Measurements from ENCODE around the gene SACM1L. TPM values are rescaled to one million over a fixed set of nuclear protein-coding genes. Genes with fewer than 3 reads are reported as not detected.

Gene SACM1L
- total and polyA plus RNA-seq, 2 of the 13 experiments (the other 11 are each of a cell fraction or from before 2014, with no cell fraction given), result 15.1 to 27.8 TPM

DNA sequence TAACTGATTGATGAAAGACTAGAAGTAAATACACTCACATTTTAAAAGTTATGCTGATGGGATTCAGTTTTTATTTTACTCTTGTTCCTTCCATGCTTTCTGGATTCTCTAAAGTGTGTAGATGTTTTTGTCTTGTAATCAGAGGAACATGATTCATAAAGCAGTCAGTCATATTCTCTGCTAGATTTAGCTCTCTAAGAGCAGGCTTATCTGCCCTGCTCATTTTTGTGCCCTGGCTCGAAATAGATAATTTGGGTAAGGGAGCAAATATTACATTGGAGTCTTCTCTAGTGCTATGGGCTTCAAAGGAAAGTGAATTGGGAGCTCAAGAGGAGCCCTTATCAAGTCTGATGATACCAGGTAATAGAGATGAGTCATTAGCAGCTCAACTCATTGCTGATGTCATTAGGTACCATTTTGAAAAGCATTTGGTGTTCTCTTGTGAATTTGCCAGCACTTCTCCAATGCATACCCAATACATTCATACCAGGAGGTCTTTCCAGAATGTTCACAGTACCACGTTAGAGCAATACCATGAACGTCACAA lies 27.7 kb downstream of the SACM1L start:
- 100% methylated on average over 3 of the region's 3 CpGs for WGBS (ENCODE audit: low lambda C conversion rate)
- Histone ChIP-seq H4K20me1 (ENCODE audit: insufficient read depth, low read length) (no peaks in the 10 kb centered on the region), H3K27ac (ENCODE audit: extremely low read length, insufficient read depth, low read length) (no peak overlapping the region), H2AFZ (ENCODE audit: low read length) (no peak overlapping the region), H3K27me3 (ENCODE audit: control insufficient read depth in 1 of 2, insufficient read depth in 2 of 2, low read length in 2 of 2) (no peaks in the 10 kb centered on the region; a peak in 1 of 5 replicates), H3K9me3 (ENCODE audit: low read length) (no peaks in the 10 kb centered on the region), H3K4me1 (ENCODE audit: insufficient read depth, low read length) (no peaks in the 10 kb centered on the region), H3K4me2 (ENCODE audit: low read depth, low read length) (no peak overlapping the region), H3K9ac (ENCODE audit: insufficient read depth, low read depth, low read length) (no peak overlapping the region), H3K79me2 (ENCODE audit: insufficient read depth, low read length) (no peaks in the 10 kb centered on the region), H3K4me3 (replicated peaks in 1 of 3; ENCODE audit: insufficient read depth in 1 of 3, low read depth in 2 of 3, low read length in 3 of 3) (no peak overlapping the region), H3K36me3 (replicated peaks in 1 of 2; ENCODE audit: control insufficient read depth in 1 of 2, insufficient read depth in 2 of 2, low read length in 2 of 2) (peaks cover 5 to 32% of the 10 kb centered on the region in 2 experiments; a peak in 4 of 5 replicates)
- intact Hi-C loops (cut with micrococcal nuclease; ENCODE audit: unreplicated experiment), result no loop called here
- ChIA-PET POLR2A (no interaction called here), CTCF (ENCODE audit: low intra/inter-chr PET ratio, low total read pairs) (no interaction called here)
- no peak for TF ChIP-seq HNRNPK (IDR thresholded peaks at IDR 0.05; ENCODE audit: low read depth, low read length, poor library complexity, severe bottlenecking)
- TF ChIP-seq ISL2 (CRISPR knock-in tag; IDR thresholded peaks at IDR 0.05), result no peak
- TF ChIP-seq SKI (IDR thresholded peaks at IDR 0.05; ENCODE audit: partially characterized antibody), result no peak
- no peak for TF ChIP-seq E2F5 (CRISPR knock-in tag; conservative IDR thresholded peaks at IDR 0.05)
- TF ChIP-seq ARNT2 (CRISPR knock-in tag; IDR thresholded peaks at IDR 0.05; ENCODE audit: low read depth), result no peak
- TF ChIP-seq ZNF160 (CRISPR knock-in tag; IDR thresholded peaks at IDR 0.05), result no peak
- no peak for TF ChIP-seq EHMT2 (IDR thresholded peaks at IDR 0.05; ENCODE audit: borderline replicate concordance, low read depth, low read length)
- TF ChIP-seq ZNF850 (CRISPR knock-in tag; conservative IDR thresholded peaks at IDR 0.05), result no peak
- TF ChIP-seq, protein P1, sequence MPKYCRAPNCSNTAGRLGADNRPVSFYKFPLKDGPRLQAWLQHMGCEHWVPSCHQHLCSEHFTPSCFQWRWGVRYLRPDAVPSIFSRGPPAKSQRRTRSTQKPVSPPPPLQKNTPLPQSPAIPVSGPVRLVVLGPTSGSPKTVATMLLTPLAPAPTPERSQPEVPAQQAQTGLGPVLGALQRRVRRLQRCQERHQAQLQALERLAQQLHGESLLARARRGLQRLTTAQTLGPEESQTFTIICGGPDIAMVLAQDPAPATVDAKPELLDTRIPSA (CRISPR knock-in tag; IDR thresholded peaks at IDR 0.05; ENCODE audit: borderline replicate concordance), result no peak
- in situ Hi-C loops (cut with HindIII; ENCODE audit: extremely low pct_ligation_motif_present, low pct_unique_long_range_greater_than_20kb), result no loop called here
- ATAC-seq (no peak), FAIRE-seq (no peak), DNase-seq (ENCODE audit: low spot score) (no peak)
- BruUV-seq (replicated peaks), result no TSS peak
